GM18505 (cell line): Measurements from ENCODE around the gene KRTAP4-6.
"Not testable (repeated sequence)": the region's sequence is repeated elsewhere in the genome, so short reads cannot be mapped to it uniquely, and the experiment has no call there.

Experiments
- ATAC-seq: cut with Tn5 transposase; IDR thresholded peaks from one replicate; pipeline ENCODE4 v1.9.1; 2021; ENCODE audit not compliant: unreplicated experiment
- POLR2A ChIP-seq: IDR thresholded peaks from 4 replicates; pipeline ENCODE4 v1.6.1; 2011; ENCODE audit warnings: borderline replicate concordance; ENCODE audit not compliant: insufficient read depth, insufficient read length; ENCODE audit errors: extremely low read depth

KRTAP4-6 gene

GRCh38 chr17:41131979-41132378 lies 8.4 kb downstream of the KRTAP4-6 start:
- TF ChIP-seq POLR2A, result no peak
- ATAC-seq, result no peak

GRCh38 chr17:41127371-41127770 lies 13.0 kb downstream of the KRTAP4-6 start:
- no peak for ATAC-seq
- TF ChIP-seq POLR2A, result no peak

- ATAC-seq, result no peak
- no peak for TF ChIP-seq POLR2A
These were observed 13.9 kb downstream of the KRTAP4-6 start for GRCh38 chr17:41126412-41126811.

- no peak for ATAC-seq
- TF ChIP-seq POLR2A, result no peak
These were observed 15.3 kb downstream of the KRTAP4-6 start for GRCh38 chr17:41125064-41125463.

GRCh38 chr17:41123991-41124371 lies 16.4 kb downstream of the KRTAP4-6 start, which contains the start of gene KRTAP4-12:
Gene KRTAP4-12, minus strand, starts transcription at chr17:41124182. Its CDS starts 60 bp downstream, at chr17:41124122.
- not testable (repeated sequence) for ATAC-seq

GRCh38 chr17:41123292-41123990 lies 16.9 kb downstream of the KRTAP4-6 start:
- ATAC-seq, result not testable (repeated sequence)

GRCh38 chr17:41121742-41122141 lies 18.6 kb downstream of the KRTAP4-6 start:
- ATAC-seq, result no peak

GRCh38 chr17:41119696-41120690 lies 20.4 kb downstream of the KRTAP4-6 start:
- not testable (repeated sequence) for ATAC-seq

More at GRCh38 chr17:41121742-41122141, 18.6 kb downstream of the KRTAP4-6 start:
- no peak for TF ChIP-seq POLR2A

- no peak for ATAC-seq
- no peak for TF ChIP-seq POLR2A
These were observed 21.6 kb downstream of the KRTAP4-6 start for GRCh38 chr17:41118721-41119120.

- not testable (repeated sequence) for ATAC-seq
These were observed 22.4 kb downstream of the KRTAP4-6 start, which contains the start of gene KRTAP4-11 for GRCh38 chr17:41117846-41118386. Gene KRTAP4-11, minus strand, starts transcription at chr17:41118373. Its CDS starts 58 bp downstream, at chr17:41118315.

- no peak for TF ChIP-seq POLR2A
- ATAC-seq, result no peak
These were observed 24.0 kb downstream of the KRTAP4-6 start for GRCh38 chr17:41116297-41116696.

GRCh38 chr17:41111151-41111885 lies 29.0 kb downstream of the KRTAP4-6 start:
- no peak for TF ChIP-seq POLR2A
- no peak for ATAC-seq

- not testable (repeated sequence) for ATAC-seq
These were observed 31.5 kb downstream of the KRTAP4-6 start for GRCh38 chr17:41108728-41109386.
